SK-N-SH (cell line): ENCODE results near the gene NNAT. TPM values are rescaled to one million over a fixed set of nuclear protein-coding genes. Genes with fewer than 3 reads are reported as not detected.

Source experiments
- CTCF ChIA-PET: fragments of 300-600, 350-600 bp; formaldehyde crosslinking; extraction: SDS; loops from one replicate; lab custom pipeline; 2021; lab: Yijun Ruan, JAX
- POLR2A ChIA-PET: fragments of 350-600 bp; sonication (Branson Sonifier 250); formaldehyde crosslinking; extraction: SDS; loops from one replicate; lab custom pipeline; 2020; ENCODE audit warnings: antibody characterized with exemption, inconsistent platforms; lab: Yijun Ruan, JAX
- DNase-seq: peaks from one replicate; pipeline ENCODE4 v3.0.0; 2012
- H2AFZ ChIP-seq: fragments of 200-600 bp; sonication (generic); 2 replicates; pipeline ENCODE4 v1.8.1; 2016; ENCODE audit warnings: antibody characterized with exemption, mild to moderate bottlenecking, low read depth
- H3F3A ChIP-seq: fragments of 200-600 bp; sonication (generic); replicated peaks from 2 replicates; pipeline ENCODE3; 2016; ENCODE audit warnings: antibody characterized with exemption, mild to moderate bottlenecking; ENCODE audit not compliant: insufficient read depth
- H3K27ac ChIP-seq, 2 experiments: fragments of 200-500 bp in 1 of 2; fragments of 200-600 bp in 1 of 2; sonication (Bioruptor generic) in 1 of 2; sonication (generic), shearing (Covaris generic) in 1 of 2; 2 replicates each; pipeline versions ENCODE4 v1.5.1 to v1.6.1; 2014 to 2016; ENCODE audit warnings: low read depth in 2 of 2, inconsistent platforms in 1 of 2, low read length in 1 of 2, mild to moderate bottlenecking in 1 of 2, mixed read lengths in 1 of 2
- H3K27me3 ChIP-seq: fragments of 200-600 bp; sonication (generic), shearing (Covaris generic); 2 replicates; pipeline ENCODE4 v1.6.1; 2016; ENCODE audit warnings: mixed run types; ENCODE audit not compliant: insufficient read depth
- H3K36me3 ChIP-seq, 2 experiments: fragments of 200-500 bp in 1 of 2; fragments of 200-600 bp in 1 of 2; sonication (Bioruptor generic) in 1 of 2; sonication (generic) in 1 of 2; replicated peaks in 1 of 2; 2 replicates each; pipeline versions ENCODE3 to v1.5.1; 2014 to 2016; ENCODE audit warnings: low read length in 1 of 2, mild to moderate bottlenecking in 1 of 2; ENCODE audit not compliant: insufficient read depth in 2 of 2, control insufficient read depth in 1 of 2
- H3K4me1 ChIP-seq, 2 experiments: fragments of 200-500 bp in 1 of 2; fragments of 200-600 bp in 1 of 2; sonication (Bioruptor generic) in 1 of 2; sonication (generic), shearing (Covaris generic) in 1 of 2; 2 replicates each; pipeline versions ENCODE4 v1.5.1 to v1.6.1; 2014 to 2016; ENCODE audit warnings: low read depth in 1 of 2, low read length in 1 of 2, mixed run types in 1 of 2; ENCODE audit not compliant: insufficient read depth in 2 of 2, control insufficient read depth in 1 of 2
- H3K4me2 ChIP-seq: fragments of 200-600 bp; sonication (generic), shearing (Covaris generic); 2 replicates; pipeline ENCODE4 v1.6.1; 2017; ENCODE audit warnings: mixed run types
- H3K4me3 ChIP-seq, 2 experiments: fragments of 200-500 bp in 1 of 2; fragments of 200-600 bp in 1 of 2; sonication (Bioruptor generic) in 1 of 2; sonication (generic), shearing (Covaris generic) in 1 of 2; 2 replicates each; pipeline versions ENCODE4 v1.5.1 to v1.8.1; 2014 to 2016; ENCODE audit warnings: low read depth in 2 of 2, inconsistent platforms in 1 of 2, low read length in 1 of 2, mild to moderate bottlenecking in 1 of 2, mixed read lengths in 1 of 2, moderate library complexity in 1 of 2
- H3K79me2 ChIP-seq: fragments of 200-600 bp; sonication (generic); 2 replicates; pipeline ENCODE4 v1.8.1; 2017; ENCODE audit warnings: mild to moderate bottlenecking; ENCODE audit not compliant: insufficient read depth
- H3K9ac ChIP-seq: fragments of 200-600 bp; sonication (generic); 2 replicates; pipeline ENCODE4 v1.6.1; 2017; ENCODE audit warnings: mixed run types
- H3K9me2 ChIP-seq: fragments of 200-600 bp; sonication (generic); 2 replicates; pipeline ENCODE4 v1.6.1; 2017; ENCODE audit warnings: mixed run types
- H3K9me3 ChIP-seq: fragments of 200-600 bp; sonication (generic); 2 replicates; pipeline ENCODE4 v1.6.1; 2017; ENCODE audit warnings: mixed run types, mild to moderate bottlenecking, moderate library complexity
- H4K20me1 ChIP-seq: fragments of 200-600 bp; sonication (generic); 2 replicates; pipeline ENCODE4 v1.6.1; 2017; ENCODE audit warnings: mild to moderate bottlenecking, mixed run types; ENCODE audit not compliant: insufficient read depth
- CHD2 ChIP-seq: fragments of 150-350 bp; IDR thresholded peaks from 2 replicates; pipeline ENCODE4 v1.6.1; 2018; ENCODE audit warnings: low read length; ENCODE audit not compliant: partially characterized antibody
- ELF1 ChIP-seq: IDR thresholded peaks from 2 replicates; pipeline ENCODE4 v1.4.0; 2012
- EZH2phosphoT487 ChIP-seq: fragments of 200-600 bp; sonication (generic); IDR thresholded peaks from 2 replicates; pipeline ENCODE4 v1.6.1; 2017; ENCODE audit warnings: low read depth, mixed run types, mild to moderate bottlenecking, antibody characterized with exemption, moderate library complexity, borderline replicate concordance
- FOSL2 ChIP-seq: IDR thresholded peaks from 2 replicates; pipeline ENCODE4 v1.4.0; 2012; ENCODE audit warnings: low read depth, mild to moderate bottlenecking, moderate library complexity, borderline replicate concordance
- FOXJ3 ChIP-seq: sonication (generic); formaldehyde crosslinking; IDR thresholded peaks from 2 replicates; pipeline ENCODE4 v1.5.1; 2020; ENCODE audit warnings: mild to moderate bottlenecking, missing genetic modification reagents
- FOXM1 ChIP-seq: IDR thresholded peaks from 2 replicates; pipeline ENCODE4 v1.4.0; 2012; ENCODE audit warnings: low read depth, mild to moderate bottlenecking
- GABPA ChIP-seq: IDR thresholded peaks from 2 replicates; pipeline ENCODE4 v1.4.0; 2012; ENCODE audit warnings: low read depth, mild to moderate bottlenecking
- MAX ChIP-seq: IDR thresholded peaks from 2 replicates; pipeline ENCODE4 v1.4.0; 2012; ENCODE audit warnings: low read depth
- MXI1 ChIP-seq: IDR thresholded peaks from 2 replicates; pipeline ENCODE4 v1.6.1; 2012; ENCODE audit warnings: mild to moderate bottlenecking, low read depth, low read length, improper control_type of control experiment
- NRF1 ChIP-seq: IDR thresholded peaks from 2 replicates; pipeline ENCODE4 v1.6.1; 2012; ENCODE audit warnings: low read depth, mild to moderate bottlenecking, low read length
- PBX3 ChIP-seq: IDR thresholded peaks from 2 replicates; pipeline ENCODE4; 2012
- POLR2AphosphoS5 ChIP-seq: IDR thresholded peaks from 2 replicates; pipeline ENCODE4 v1.6.1; 2012; ENCODE audit warnings: low read depth, low read length
- RAD21 ChIP-seq: IDR thresholded peaks from 2 replicates; pipeline ENCODE4 v1.6.1; 2012; ENCODE audit warnings: mild to moderate bottlenecking, low read length
- RCOR1 ChIP-seq: fragments of 150-350 bp; IDR thresholded peaks from 2 replicates; pipeline ENCODE4 v1.6.1; 2017; ENCODE audit warnings: antibody characterized with exemption, low read length
- RXRA ChIP-seq: IDR thresholded peaks from 2 replicates; pipeline ENCODE4 v1.4.0; 2012; ENCODE audit warnings: low read depth, mild to moderate bottlenecking, borderline replicate concordance
- SIN3A ChIP-seq: IDR thresholded peaks from 2 replicates; pipeline ENCODE4 v1.6.1; 2012; ENCODE audit warnings: low read depth, mild to moderate bottlenecking, low read length, moderate library complexity, borderline replicate concordance
- SMC3 ChIP-seq: IDR thresholded peaks from 2 replicates; pipeline ENCODE4 v1.6.1; 2012; ENCODE audit warnings: low read depth, low read length, improper control_type of control experiment
- TCF12 ChIP-seq: IDR thresholded peaks from 2 replicates; pipeline ENCODE4 v1.4.0; 2012
- TEAD4 ChIP-seq: IDR thresholded peaks from 2 replicates; pipeline ENCODE4 v1.4.0; 2012; ENCODE audit warnings: mild to moderate bottlenecking, borderline replicate concordance; ENCODE audit not compliant: insufficient read depth
- USF1 ChIP-seq: IDR thresholded peaks from 2 replicates; pipeline ENCODE4 v1.4.0; 2012; ENCODE audit warnings: low read depth, borderline replicate concordance
- WGBS: methylation state at CpG from one replicate; pipeline ENCODE4 v1.1.6; 2017; ENCODE audit warnings: low lambda C conversion rate; 5-methylcytosine and 5-hydroxymethylcytosine counted together
- polyA plus RNA-seq, 3 experiments: library from polyadenylated mRNA; depleted of rRNA; stranded (reverse); fragments of >200 nt; gene quantifications; 2 replicates each; pipeline ENCODE4 v1.2.3, GENCODE V29; 2012

NNAT gene
- polyA plus RNA-seq, 1 of the 3 experiments (the other 2 are of a cell fraction): 6.7 TPM

- Histone ChIP-seq H3F3A (no peaks in the 10 kb centered on the region), H2AFZ (no peak overlapping the region), H3K27me3 (peaks cover 7% of the 10 kb centered on the region; the same call in 1 of the 2 replicates), H3K79me2 (no peaks in the 10 kb centered on the region), H3K4me1 (no peaks in the 10 kb centered on the region), H3K9me2 (no peaks in the 10 kb centered on the region), H3K4me3 (no peak overlapping the region), H3K9me3 (no peaks in the 10 kb centered on the region), H3K4me2 (no peak overlapping the region), H4K20me1 (no peaks in the 10 kb centered on the region), H3K36me3 (no peaks in the 10 kb centered on the region), H3K9ac (no peak overlapping the region), H3K27ac (no peak overlapping the region)
- POLR2A ChIA-PET: no interaction called here
- TF ChIP-seq MXI1 (no peak), ELF1 (no peak), RXRA (no peak), FOXM1 (no peak), RAD21 (no peak), TEAD4 (no peak), TCF12 (no peak), GABPA (no peak), SIN3A (no peak), SMC3 (no peak)
- DNase-seq: no peak
- WGBS: 37% methylated on average over 3 of the region's 3 CpGs
- CTCF ChIA-PET: interaction anchor here (0.5 to 1.2 kb wide), 6 partner anchors 9 to 862 kb away, joined by 3 to 10 read pairs (median 4); partner anchors contain the start of gene BLCAP
Measured at GRCh38 chr20:37544386-37544785, 23.3 kb downstream of the NNAT start.

- H3K9me2 ChIP-seq: no peaks in the 10 kb centered on the region
- no peaks in the 10 kb centered on the region for H3K9me3 ChIP-seq
- H4K20me1 ChIP-seq: no peaks in the 10 kb centered on the region
- H3K27me3 ChIP-seq: peaks cover 7% of the 10 kb centered on the region; the same call in 1 of the 2 replicates
- WGBS: 46% methylated on average over 1 of the region's 1 CpG
- H3K36me3 ChIP-seq: no peaks in the 10 kb centered on the region
- TF ChIP-seq NRF1: no peak
- TF ChIP-seq FOSL2: no peak
- H3K4me2 ChIP-seq: no peak overlapping the region
- POLR2A ChIA-PET: no interaction called here
- H3K27ac ChIP-seq: no peak overlapping the region
- H3K4me3 ChIP-seq: no peak overlapping the region
- DNase-seq: no peak
- H3K4me1 ChIP-seq: no peaks in the 10 kb centered on the region
- H3F3A ChIP-seq: no peaks in the 10 kb centered on the region
- H3K9ac ChIP-seq: no peak overlapping the region
- CTCF ChIA-PET: interaction anchor here (1.0 to 1.1 kb wide), 2 partner anchors 10 to 353 kb away, joined by 3 to 10 read pairs; no protein-coding TSS in a partner anchor
- no peaks in the 10 kb centered on the region for H3K79me2 ChIP-seq
- no peak overlapping the region for H2AFZ ChIP-seq
Measured at GRCh38 chr20:37545516-37545915, 24.5 kb downstream of the NNAT start.

- no peak overlapping the region for H3K4me2 ChIP-seq
- no peaks in the 10 kb centered on the region for H3K4me1 ChIP-seq
- H3K27ac ChIP-seq: no peak overlapping the region
- no peaks in the 10 kb centered on the region for H3K9me3 ChIP-seq
- H3K4me3 ChIP-seq: no peak overlapping the region
- no peaks in the 10 kb centered on the region for H3K9me2 ChIP-seq
- no peak for TF ChIP-seq CHD2
- no peak for TF ChIP-seq RCOR1
- no peak for TF ChIP-seq EZH2phosphoT487
- no peak for TF ChIP-seq PBX3
- no peak for TF ChIP-seq POLR2AphosphoS5
- TF ChIP-seq USF1: no peak
- no peak for TF ChIP-seq GABPA
- no peak for TF ChIP-seq ELF1
- no peak for TF ChIP-seq MAX
- TF ChIP-seq FOXJ3: no peak
- TF ChIP-seq TEAD4: no peak
- no peaks in the 10 kb centered on the region for H4K20me1 ChIP-seq
- H3K79me2 ChIP-seq: no peaks in the 10 kb centered on the region
- ChIA-PET POLR2A (no interaction called here), CTCF (interaction anchor here (0.8 to 1.3 kb wide), 4 partner anchors 13 to 365 kb away, joined by 3 read pairs; no protein-coding TSS in a partner anchor)
- H3K36me3 ChIP-seq: no peaks in the 10 kb centered on the region
- H3K27me3 ChIP-seq: peaks cover 7% of the 10 kb centered on the region; the same call in 1 of the 2 replicates
- no peak overlapping the region for H2AFZ ChIP-seq
- no peak overlapping the region for H3K9ac ChIP-seq
- no peak for DNase-seq
- H3F3A ChIP-seq: no peaks in the 10 kb centered on the region
Measured at GRCh38 chr20:37547912-37548311, 26.9 kb downstream of the NNAT start.
